ENCODE measurements around the gene CERK. TPM values are rescaled to one million over a fixed set of nuclear protein-coding genes. Genes with fewer than 3 reads are reported as not detected.

Gene CERK
- polyA plus RNA-seq, 1 of the 3 experiments (the other 2 are of a cell fraction) = 32.6 TPM

- H3K9me3 ChIP-seq = no peaks in the 10 kb centered on the region
- H3K79me2 ChIP-seq (ENCODE audit: insufficient read depth) = no peaks in the 10 kb centered on the region
- no peaks in the 10 kb centered on the region for H3F3A ChIP-seq (replicated peaks; ENCODE audit: insufficient read depth)
- peak overlapping the region in 1 of 2 experiments; percentile 86; a peak in 2 of 4 replicates for H3K27ac ChIP-seq (ENCODE audit: low read depth in 2 of 2, low read length in 1 of 2)
- peaks cover 5% of the 10 kb centered on the region; the same call in 1 of the 2 replicates for H4K20me1 ChIP-seq (ENCODE audit: insufficient read depth)
- CTCF ChIA-PET = interaction anchor here (1.8 kb wide), 1 partner anchor 99 kb away, joined by 6 read pairs; no protein-coding TSS in a partner anchor
- peaks cover 0 to 10% of the 10 kb centered on the region in 2 experiments for H3K36me3 ChIP-seq (replicated peaks in 1 of 2; ENCODE audit: control insufficient read depth in 1 of 2, insufficient read depth in 2 of 2, low read length in 1 of 2)
- no peak overlapping the region for H3K9ac ChIP-seq
- H2AFZ ChIP-seq (ENCODE audit: low read depth) = no peak overlapping the region
- H3K9me2 ChIP-seq = no peaks in the 10 kb centered on the region
- H3K4me2 ChIP-seq = no peak overlapping the region
- POLR2A ChIA-PET = no interaction called here
- H3K4me3 ChIP-seq (ENCODE audit: low read depth in 2 of 2, low read length in 1 of 2) = no peak overlapping the region
- DNase-seq = no peak
- no peak for TF ChIP-seq MAX (IDR thresholded peaks at IDR 0.05; ENCODE audit: low read depth)
- TF ChIP-seq SMC3 (IDR thresholded peaks at IDR 0.05; ENCODE audit: low read depth, low read length) = no peak
- TF ChIP-seq CHD2 (IDR thresholded peaks at IDR 0.05; ENCODE audit: low read length, partially characterized antibody) = no peak
- no peak for TF ChIP-seq RCOR1 (IDR thresholded peaks at IDR 0.05; ENCODE audit: low read length)
- TF ChIP-seq YY1 (IDR thresholded peaks at IDR 0.05; ENCODE audit: low read depth) = no peak
- no peak for TF ChIP-seq EZH2phosphoT487 (IDR thresholded peaks at IDR 0.05; ENCODE audit: borderline replicate concordance, low read depth)
- no peak for TF ChIP-seq REST (IDR thresholded peaks at IDR 0.05; ENCODE audit: low read depth, low read length)
- no peak for TF ChIP-seq FOSL2 (IDR thresholded peaks at IDR 0.05; ENCODE audit: borderline replicate concordance, low read depth)
- no peak for TF ChIP-seq TEAD4 (IDR thresholded peaks at IDR 0.05; ENCODE audit: borderline replicate concordance, insufficient read depth)
- TF ChIP-seq ELF1 (IDR thresholded peaks at IDR 0.05) = no peak
- TF ChIP-seq FOXM1 (IDR thresholded peaks at IDR 0.05; ENCODE audit: low read depth) = no peak
- TF ChIP-seq TAF1 (IDR thresholded peaks at IDR 0.05; ENCODE audit: borderline replicate concordance, low read depth, low read length) = no peak
- no peak for TF ChIP-seq IRF3 (IDR thresholded peaks at IDR 0.05; ENCODE audit: low read depth, low read length)
- TF ChIP-seq USF1 (IDR thresholded peaks at IDR 0.05; ENCODE audit: borderline replicate concordance, low read depth) = no peak
- TF ChIP-seq RFX5 (IDR thresholded peaks at IDR 0.05; ENCODE audit: low read length) = no peak
- no peak for TF ChIP-seq GATA2 (CRISPR knock-in tag; IDR thresholded peaks at IDR 0.05)
- no peak for TF ChIP-seq RAD21 (IDR thresholded peaks at IDR 0.05; ENCODE audit: low read length)
- no peaks in the 10 kb centered on the region for H3K27me3 ChIP-seq (ENCODE audit: insufficient read depth)
- H3K4me1 ChIP-seq (ENCODE audit: control insufficient read depth in 1 of 2, insufficient read depth in 2 of 2, low read depth in 1 of 2, low read length in 1 of 2) = peaks cover 0 to 53% of the 10 kb centered on the region in 2 experiments; a peak in 2 of 4 replicates
- 94% methylated on average over 8 of the region's 15 CpGs for WGBS (ENCODE audit: low lambda C conversion rate)
Observed at GRCh38 chr22:46662226-46662625, 75.8 kb downstream of the CERK start.
